T-cell (primary cell): ENCODE results near the gene CNDP2. TPM values are rescaled to one million over a fixed set of nuclear protein-coding genes. Genes with fewer than 3 reads are reported as not detected.
"Not testable (repeated sequence)": the region's sequence is repeated elsewhere in the genome, so short reads cannot be mapped to it uniquely, and the experiment has no call there.

Source experiments
- ATAC-seq, 4 experiments: fragments of 200-7000 bp in 3 of 4; fragments of 150-1000 bp in 1 of 4; cut with Tn5 transposase; replicated peaks in 1 of 4; 1 replicate in 3 of 4; 2 replicates in 1 of 4; pipeline ENCODE4 v1.10.0; 2021; ENCODE audit warnings: moderate library complexity in 3 of 4, mild to moderate bottlenecking in 2 of 4, moderate number of reproducible peaks in 1 of 4
- CTCF ChIA-PET, 2 donors: fragments of 300-600 bp; sonication (Branson Sonifier 250); formaldehyde crosslinking; loops; one replicate each; lab custom pipeline; 2022; ENCODE audit warnings: antibody characterized with exemption in 2 of 2; lab: Charles Lee
- POLR2A ChIA-PET, 2 donors: fragments of 300-600 bp; sonication (Branson Sonifier 250); formaldehyde crosslinking; loops; one replicate each; lab custom pipeline; 2022; ENCODE audit warnings: antibody characterized with exemption in 2 of 2; lab: Charles Lee
- DNase-seq, 35 experiments: peaks; one replicate each; pipeline versions ENCODE4 v3.0.0 to v3.0.0-alpha.2; 2013 to 2023
- H3K27ac ChIP-seq: one replicate; pipeline ENCODE4 v1.5.1; 2013; ENCODE audit warnings: low read length
- H3K27me3 ChIP-seq, 2 experiments: replicated peaks in 1 of 2; 1 replicate in 1 of 2; 2 replicates in 1 of 2; pipeline versions ENCODE4 v1.6.1 to v1.7.0; 2013; ENCODE audit warnings: low read length in 1 of 2, mixed read lengths in 1 of 2; ENCODE audit not compliant: control insufficient read depth in 2 of 2, insufficient read depth in 2 of 2; ENCODE audit errors: extremely low read depth in 1 of 2
- H3K36me3 ChIP-seq, 2 donors: 1 replicate in 1 of 2; 2 replicates in 1 of 2; pipeline versions ENCODE4 v1.6.1 to v1.7.0; 2013; ENCODE audit warnings: low read length in 1 of 2; ENCODE audit not compliant: control insufficient read depth in 2 of 2, insufficient read depth in 1 of 2; ENCODE audit errors: extremely low read depth in 1 of 2
- H3K4me1 ChIP-seq, 2 experiments: 1 replicate in 1 of 2; 2 replicates in 1 of 2; pipeline versions ENCODE4 v1.6.1 to v1.7.0; 2013; ENCODE audit warnings: low read length in 2 of 2, mixed read lengths in 1 of 2; ENCODE audit not compliant: insufficient read depth in 2 of 2, control insufficient read depth in 1 of 2; ENCODE audit errors: extremely low read depth in 1 of 2
- H3K4me3 ChIP-seq, 2 donors: 1 replicate in 1 of 2; 2 replicates in 1 of 2; pipeline versions ENCODE4 v1.5.1 to v1.7.0; 2013; ENCODE audit warnings: mild to moderate bottlenecking in 2 of 2, low read length in 1 of 2, moderate library complexity in 1 of 2; ENCODE audit not compliant: control insufficient read depth in 1 of 2; ENCODE audit errors: extremely low read depth in 1 of 2
- H3K9me3 ChIP-seq: 2 replicates; pipeline ENCODE4 v1.7.0; 2013
- H3K27ac Mint-ChIP-seq, 2 donors: one replicate each; pipeline ENCODE4 v1.8.0; 2020 to 2021; ENCODE audit warnings: mild to moderate bottlenecking in 2 of 2, mixed read lengths in 2 of 2
- H3K27me3 Mint-ChIP-seq, 2 donors: one replicate each; pipeline ENCODE4 v1.8.0; 2021 to 2022; ENCODE audit warnings: mixed read lengths in 2 of 2
- H3K36me3 Mint-ChIP-seq: one replicate; pipeline ENCODE4 v1.8.0; 2021; ENCODE audit warnings: mixed read lengths
- H3K4me1 Mint-ChIP-seq, 3 donors: one replicate each; pipeline ENCODE4 v1.8.0; 2020 to 2022; ENCODE audit warnings: mixed read lengths in 3 of 3, mild to moderate bottlenecking in 1 of 3
- H3K4me3 Mint-ChIP-seq, 3 donors: one replicate each; pipeline ENCODE4 v1.8.0; 2020 to 2022; ENCODE audit warnings: mild to moderate bottlenecking in 3 of 3, mixed read lengths in 3 of 3, moderate library complexity in 3 of 3
- H3K9me3 Mint-ChIP-seq, 3 donors: one replicate each; pipeline ENCODE4 v1.8.0; 2020 to 2022; ENCODE audit warnings: mixed read lengths in 3 of 3
- WGBS: methylation state at CpG from one replicate; pipeline ENCODE4 v1.1.5; 2013; ENCODE audit warnings: missing lambda C conversion rate; ENCODE audit not compliant: insufficient coverage; 5-methylcytosine and 5-hydroxymethylcytosine counted together
- total RNA-seq, 35 experiments: library from RNA in 6 of 35; stranded (reverse) in 6 of 35; fragments of 120-200 nt in 1 of 35; gene quantifications; one replicate each; pipeline versions ENCODE4 v1.2.1 to v1.2.4 and lab custom pipeline; 2013 to 2026

The CNDP2 gene
- total RNA-seq, 5 donors from 2014 or later (not counting 1 experiment from before 2014, with no cell fraction given), result 113 to 150 (median 137) TPM

- DNase-seq, H3K4me3 Mint-ChIP-seq, ATAC-seq, H3K9me3 ChIP-seq, H3K36me3 ChIP-seq, H3K4me1 Mint-ChIP-seq, H3K9me3 Mint-ChIP-seq, H3K27ac Mint-ChIP-seq, H3K4me3 ChIP-seq, H3K27ac ChIP-seq, H3K4me1 ChIP-seq, POLR2A ChIA-PET: not testable (repeated sequence)
- peaks cover 11% of the 10 kb centered on the region for H3K36me3 Mint-ChIP-seq
- peaks cover 0 to 12% of the 10 kb centered on the region in 2 experiments for H3K27me3 ChIP-seq
- peaks cover 24% of the 10 kb centered on the region in 2 donors for H3K27me3 Mint-ChIP-seq
- 59% methylated on average over 2 of the region's 3 CpGs for WGBS
- CTCF ChIA-PET, result interaction anchor here in 1 of 2 donors (0.6 kb wide), 1 partner anchor 108 kb away, joined by 3 read pairs; no protein-coding TSS in a partner anchor
These were observed 69.8 kb downstream of the CNDP2 start for GRCh38 chr18:74565993-74566392.

GRCh38 chr18:74567822-74568221, 71.7 kb downstream of the CNDP2 start:
- Histone ChIP-seq H3K9me3 (no peaks in the 10 kb centered on the region), H3K36me3 (no peaks in the 10 kb centered on the region), H3K4me3 (no peak overlapping the region), H3K27me3 (peaks cover 0 to 12% of the 10 kb centered on the region in 2 experiments), H3K4me1 (no peaks in the 10 kb centered on the region), H3K27ac (no peak overlapping the region)
- DNase-seq, result no peak
- Mint-ChIP-seq H3K4me1 (no peaks in the 10 kb centered on the region), H3K9me3 (peaks cover 0 to 8% (median 2%) of the 10 kb centered on the region in 3 donors), H3K4me3 (no peak overlapping the region), H3K36me3 (peaks cover 11% of the 10 kb centered on the region), H3K27ac (no peak overlapping the region), H3K27me3 (peaks cover 20 to 24% of the 10 kb centered on the region in 2 donors)
- POLR2A ChIA-PET, result no interaction called here
- ATAC-seq, result no peak
- WGBS, result 89% methylated on average over 1 of the region's 7 CpGs
- CTCF ChIA-PET, result no interaction called here

- Mint-ChIP-seq H3K4me3 (no peak overlapping the region), H3K4me1 (no peaks in the 10 kb centered on the region), H3K36me3 (peaks cover 11% of the 10 kb centered on the region), H3K9me3 (peaks cover 0 to 8% (median 2%) of the 10 kb centered on the region in 3 donors), H3K27me3 (peaks cover 24% of the 10 kb centered on the region in 2 donors), H3K27ac (no peak overlapping the region)
- no peaks in the 10 kb centered on the region for H3K36me3 ChIP-seq
- CTCF ChIA-PET, result no interaction called here
- ATAC-seq (no peak), DNase-seq (no peak)
- H3K4me1 ChIP-seq, result no peaks in the 10 kb centered on the region
- no peak overlapping the region for H3K4me3 ChIP-seq
- peaks cover 0 to 18% of the 10 kb centered on the region in 2 experiments for H3K27me3 ChIP-seq
- H3K9me3 ChIP-seq, result no peaks in the 10 kb centered on the region
- POLR2A ChIA-PET, result interaction anchor here in 1 of 2 donors (0.7 kb wide), 1 partner anchor 86 kb away, joined by 3 read pairs; no protein-coding TSS in a partner anchor
- 100% methylated on average over 1 of the region's 4 CpGs for WGBS
- H3K27ac ChIP-seq, result no peak overlapping the region
These were observed 73.2 kb downstream of the CNDP2 start for GRCh38 chr18:74569401-74569800.

GRCh38 chr18:74570266-74570665, 74.1 kb downstream of the CNDP2 start:
- POLR2A ChIA-PET, result interaction anchor here in 1 of 2 donors (0.6 to 0.7 kb wide), 3 partner anchors 87 to 234 kb away, joined by 3 to 7 read pairs (median 6); no protein-coding TSS in a partner anchor
- H3K27ac Mint-ChIP-seq, result no peak overlapping the region

GRCh38 chr18:74571895-74572680, 75.9 kb downstream of the CNDP2 start:
- no peaks in the 10 kb centered on the region for H3K36me3 ChIP-seq
- no peak overlapping the region for H3K27ac ChIP-seq
- 92% methylated on average over 2 of the region's 12 CpGs for WGBS
- ATAC-seq (no peak), DNase-seq (no peak)
- H3K4me1 Mint-ChIP-seq, result no peaks in the 10 kb centered on the region
- no peak overlapping the region for H3K4me3 Mint-ChIP-seq
- peaks cover 23 to 31% of the 10 kb centered on the region in 2 donors for H3K27me3 Mint-ChIP-seq
- no peak overlapping the region for H3K4me3 ChIP-seq
- CTCF ChIA-PET, result no interaction called here
- peaks cover 0 to 20% of the 10 kb centered on the region in 2 experiments for H3K27me3 ChIP-seq
- H3K27ac Mint-ChIP-seq, result no peak overlapping the region
- peaks cover 2% of the 10 kb centered on the region for H3K36me3 Mint-ChIP-seq
- no peaks in the 10 kb centered on the region for H3K4me1 ChIP-seq
- POLR2A ChIA-PET, result no interaction called here
- no peaks in the 10 kb centered on the region for H3K9me3 ChIP-seq
- peaks cover 0 to 3% (median 2%) of the 10 kb centered on the region in 3 donors for H3K9me3 Mint-ChIP-seq

More at GRCh38 chr18:74570266-74570665, 74.1 kb downstream of the CNDP2 start:
- H3K9me3 Mint-ChIP-seq, result peaks cover 0 to 8% (median 2%) of the 10 kb centered on the region in 3 donors
- Histone ChIP-seq H3K36me3 (no peaks in the 10 kb centered on the region), H3K9me3 (no peaks in the 10 kb centered on the region), H3K27ac (no peak overlapping the region), H3K4me1 (no peaks in the 10 kb centered on the region), H3K4me3 (no peak overlapping the region), H3K27me3 (peaks cover 0 to 18% of the 10 kb centered on the region in 2 experiments)
- 66% methylated on average over 4 of the region's 4 CpGs for WGBS
- ATAC-seq (no peak), DNase-seq (no peak)
- H3K27me3 Mint-ChIP-seq, result peaks cover 24 to 28% of the 10 kb centered on the region in 2 donors
- CTCF ChIA-PET, result interaction anchor here in 1 of 2 donors (0.6 kb wide), 1 partner anchor 809 kb away, joined by 4 read pairs; no protein-coding TSS in a partner anchor
- no peaks in the 10 kb centered on the region for H3K4me1 Mint-ChIP-seq
- H3K36me3 Mint-ChIP-seq, result peaks cover 11% of the 10 kb centered on the region
- H3K4me3 Mint-ChIP-seq, result no peak overlapping the region

GRCh38 chr18:74573053-74573452, 76.9 kb downstream of the CNDP2 start:
- peaks cover 0 to 15% of the 10 kb centered on the region in 2 experiments for H3K27me3 ChIP-seq
- CTCF ChIA-PET, result interaction anchor here in 1 of 2 donors (0.6 kb wide), 1 partner anchor 76 kb away, joined by 3 read pairs; no protein-coding TSS in a partner anchor

More at GRCh38 chr18:74573053-74573452, 76.9 kb downstream of the CNDP2 start:
- H3K4me3 Mint-ChIP-seq, result no peak overlapping the region
- H3K36me3 ChIP-seq, result no peaks in the 10 kb centered on the region
- no peak overlapping the region for H3K27ac ChIP-seq
- H3K27me3 Mint-ChIP-seq, result peaks cover 14 to 26% of the 10 kb centered on the region in 2 donors
- no peak overlapping the region for H3K4me3 ChIP-seq
- H3K4me1 Mint-ChIP-seq, result no peaks in the 10 kb centered on the region
- POLR2A ChIA-PET, result no interaction called here
- no peaks in the 10 kb centered on the region for H3K36me3 Mint-ChIP-seq
- H3K9me3 ChIP-seq, result no peaks in the 10 kb centered on the region
- no peak overlapping the region for H3K27ac Mint-ChIP-seq
- no peaks in the 10 kb centered on the region for H3K9me3 Mint-ChIP-seq
- no peaks in the 10 kb centered on the region for H3K4me1 ChIP-seq
- DNase-seq (no peak), ATAC-seq (no peak)
